T-helper 17 cell (primary cell): ENCODE data around the gene BUD23. TPM values are rescaled to one million over a fixed set of nuclear protein-coding genes. Genes with fewer than 3 reads are reported as not detected.
A peak's percentile ranks its signal among the peaks of the same experiment; 100 is the strongest.
"Not testable (repeated sequence)": the region's sequence is repeated elsewhere in the genome, so short reads cannot be mapped to it uniquely, and the experiment has no call there.

Source experiments
- ATAC-seq: fragments of 150-1000 bp; cut with Tn5 transposase; 2 replicates; pipeline ENCODE4 v1.10.0; 2021; ENCODE audit warnings: mild to moderate bottlenecking, moderate library complexity
- DNase-seq, 3 donors: peaks; one replicate each; pipeline versions ENCODE4 v3.0.0 to v3.0.0-alpha.2; 2020 to 2021
- H3K9me3 ChIP-seq: one replicate; pipeline ENCODE4 v1.7.0; 2013; ENCODE audit warnings: low read length, mild to moderate bottlenecking; ENCODE audit not compliant: control insufficient read depth, poor library complexity, severe bottlenecking
- H3K27ac Mint-ChIP-seq: one replicate; pipeline ENCODE4 v1.8.0; 2022; ENCODE audit warnings: mild to moderate bottlenecking, moderate library complexity, mixed read lengths
- H3K27me3 Mint-ChIP-seq: one replicate; pipeline ENCODE4 v1.8.0; 2022; ENCODE audit warnings: mixed read lengths
- H3K36me3 Mint-ChIP-seq: one replicate; pipeline ENCODE4 v1.8.0; 2022; ENCODE audit warnings: low read depth, mixed read lengths
- H3K4me1 Mint-ChIP-seq: one replicate; pipeline ENCODE4 v1.8.0; 2022; ENCODE audit warnings: mild to moderate bottlenecking, mixed read lengths
- H3K4me3 Mint-ChIP-seq: one replicate; pipeline ENCODE4 v1.8.0; 2022; ENCODE audit warnings: mild to moderate bottlenecking, moderate library complexity, mixed read lengths
- total RNA-seq, 4 donors: library from RNA in 2 of 4; stranded (reverse) in 2 of 4; gene quantifications; one replicate each; pipeline ENCODE4 v1.2.3 and lab custom pipeline; 2022 to 2026

The BUD23 gene
- total RNA-seq, 2 donors from 2014 or later: 96.0 to 98.0 TPM

GRCh38 chr7:73650524-73650923, 32.9 kb upstream of the BUD23 start:
- H3K4me1 Mint-ChIP-seq: peaks cover 17% of the 10 kb centered on the region
- no peak overlapping the region for H3K27ac Mint-ChIP-seq
- no peak overlapping the region for H3K4me3 Mint-ChIP-seq
- no peaks in the 10 kb centered on the region for H3K9me3 ChIP-seq
- peaks cover 70% of the 10 kb centered on the region for H3K27me3 Mint-ChIP-seq
- DNase-seq: no peak
- ATAC-seq: no peak
- H3K36me3 Mint-ChIP-seq: peaks cover 15% of the 10 kb centered on the region

GRCh38 chr7:73652541-73652949, 30.9 kb upstream of the BUD23 start:
- H3K4me1 Mint-ChIP-seq: peaks cover 17% of the 10 kb centered on the region
- ATAC-seq: no peak

GRCh38 chr7:73655309-73655708, 28.1 kb upstream of the BUD23 start:
- H3K36me3 Mint-ChIP-seq, DNase-seq, H3K4me3 Mint-ChIP-seq, ATAC-seq, H3K9me3 ChIP-seq, H3K27ac Mint-ChIP-seq, H3K4me1 Mint-ChIP-seq: not testable (repeated sequence)
- peaks cover 34% of the 10 kb centered on the region for H3K27me3 Mint-ChIP-seq

More at GRCh38 chr7:73652541-73652949, 30.9 kb upstream of the BUD23 start:
- peaks cover 56% of the 10 kb centered on the region for H3K27me3 Mint-ChIP-seq
- peaks cover 15% of the 10 kb centered on the region for H3K36me3 Mint-ChIP-seq
- H3K4me3 Mint-ChIP-seq: no peak overlapping the region
- H3K9me3 ChIP-seq: no peaks in the 10 kb centered on the region
- DNase-seq: no peak
- no peak overlapping the region for H3K27ac Mint-ChIP-seq

GRCh38 chr7:73659983-73660382, 23.4 kb upstream of the BUD23 start:
- H3K36me3 Mint-ChIP-seq: no peaks in the 10 kb centered on the region
- H3K4me3 Mint-ChIP-seq: no peak overlapping the region
- ATAC-seq: no peak
- H3K27ac Mint-ChIP-seq: no peak overlapping the region
- H3K4me1 Mint-ChIP-seq: peaks cover 2% of the 10 kb centered on the region
- peaks cover 43% of the 10 kb centered on the region for H3K27me3 Mint-ChIP-seq
- peaks cover 6% of the 10 kb centered on the region for H3K9me3 ChIP-seq
- no peak for DNase-seq

GRCh38 chr7:73660594-73660993, 22.8 kb upstream of the BUD23 start:
- peaks cover 42% of the 10 kb centered on the region for H3K27me3 Mint-ChIP-seq
- ATAC-seq, H3K36me3 Mint-ChIP-seq, H3K4me1 Mint-ChIP-seq, H3K27ac Mint-ChIP-seq, DNase-seq, H3K9me3 ChIP-seq, H3K4me3 Mint-ChIP-seq: not testable (repeated sequence)

DNA sequence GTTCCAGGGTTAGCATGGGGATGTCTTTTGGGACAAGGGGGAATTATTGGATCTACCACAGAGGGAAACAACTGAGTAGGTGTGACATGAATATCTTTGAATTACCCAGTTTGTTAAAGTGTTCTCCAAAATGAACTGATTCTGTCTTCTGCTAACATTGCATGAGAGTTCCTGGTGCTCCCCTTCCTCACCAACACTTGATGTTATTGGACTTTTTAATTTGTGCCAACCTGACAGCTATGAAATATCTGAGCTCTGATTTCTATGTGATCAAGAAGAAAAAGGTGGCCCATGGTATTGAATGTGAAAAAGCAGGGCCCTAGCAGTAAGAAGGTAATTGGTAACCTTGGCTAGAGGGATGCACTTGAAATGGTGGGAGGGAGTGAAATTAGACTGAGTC, 20.4 kb upstream of the BUD23 start:
- no peak overlapping the region for H3K27ac Mint-ChIP-seq
- H3K36me3 Mint-ChIP-seq: no peaks in the 10 kb centered on the region
- H3K4me1 Mint-ChIP-seq: peaks cover 10% of the 10 kb centered on the region
- H3K9me3 ChIP-seq: peaks cover 6% of the 10 kb centered on the region
- peaks cover 50% of the 10 kb centered on the region for H3K27me3 Mint-ChIP-seq
- ATAC-seq: no peak
- no peak for DNase-seq
- H3K4me3 Mint-ChIP-seq: no peak overlapping the region

- Mint-ChIP-seq H3K4me1 (peaks cover 16% of the 10 kb centered on the region), H3K4me3 (peak within 1 kb of the TSS; percentile 80), H3K36me3 (no peaks in the 10 kb centered on the region), H3K27me3 (peaks cover 54% of the 10 kb centered on the region), H3K27ac (peak within 1 kb of the TSS; percentile 69)
- H3K9me3 ChIP-seq: peaks cover 6% of the 10 kb centered on the region
- ATAC-seq (peak; percentile 96), DNase-seq (peak; percentile 92 to 99 (median 98))
Measured at GRCh38 chr7:73667344-73668102, 15.9 kb upstream of the BUD23 start, which contains the start of gene VPS37D. VPS37D (plus strand) TSS chr7:73667831; CDS start chr7:73667959, 128 bp downstream.

- no peak for ATAC-seq
- DNase-seq: no peak
- Mint-ChIP-seq H3K4me3 (peak overlapping the region; percentile 70), H3K4me1 (peaks cover 16% of the 10 kb centered on the region), H3K27ac (no peak overlapping the region), H3K36me3 (no peaks in the 10 kb centered on the region), H3K27me3 (peaks cover 46% of the 10 kb centered on the region)
- H3K9me3 ChIP-seq: peaks cover 2% of the 10 kb centered on the region
Measured at GRCh38 chr7:73668103-73668885, 15.1 kb upstream of the BUD23 start.

- H3K4me1 Mint-ChIP-seq: peaks cover 16% of the 10 kb centered on the region
- no peaks in the 10 kb centered on the region for H3K9me3 ChIP-seq
- no peak for DNase-seq
- H3K36me3 Mint-ChIP-seq: no peaks in the 10 kb centered on the region
- peaks cover 41% of the 10 kb centered on the region for H3K27me3 Mint-ChIP-seq
- no peak overlapping the region for H3K27ac Mint-ChIP-seq
- H3K4me3 Mint-ChIP-seq: peak overlapping the region; percentile 70
- ATAC-seq: no peak
Measured at GRCh38 chr7:73668886-73669230, 14.5 kb upstream of the BUD23 start.

DNA sequence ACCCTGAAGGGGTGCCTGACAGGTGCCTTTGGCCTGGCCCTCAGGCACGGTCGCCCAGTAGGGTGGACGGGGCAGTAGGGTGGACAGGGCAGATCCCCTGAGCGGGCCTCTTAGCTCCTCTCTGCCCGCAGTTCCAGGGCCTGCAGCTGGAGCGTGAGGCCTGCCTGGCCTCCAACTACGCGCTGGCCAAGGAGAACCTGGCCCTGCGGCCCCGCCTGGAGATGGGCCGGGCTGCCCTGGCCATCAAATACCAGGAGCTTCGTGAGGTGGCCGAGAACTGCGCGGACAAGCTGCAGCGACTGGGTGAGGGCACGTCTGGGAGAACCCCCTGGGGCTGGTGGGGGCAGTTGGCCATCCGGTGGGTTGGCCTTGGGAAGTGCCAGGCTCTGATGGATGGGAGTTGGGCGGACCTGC, 14.1 kb upstream of the BUD23 start:
- Mint-ChIP-seq H3K4me1 (peaks cover 16% of the 10 kb centered on the region), H3K36me3 (no peaks in the 10 kb centered on the region), H3K27me3 (peaks cover 37% of the 10 kb centered on the region), H3K4me3 (no peak overlapping the region), H3K27ac (no peak overlapping the region)
- DNase-seq (no peak), ATAC-seq (no peak)
- no peaks in the 10 kb centered on the region for H3K9me3 ChIP-seq

- ATAC-seq (no peak), DNase-seq (no peak)
- H3K27me3 Mint-ChIP-seq: peaks cover 31% of the 10 kb centered on the region
- no peaks in the 10 kb centered on the region for H3K9me3 ChIP-seq
- H3K4me3 Mint-ChIP-seq: no peak overlapping the region
- H3K27ac Mint-ChIP-seq: peak overlapping the region; percentile 27
- peaks cover 16% of the 10 kb centered on the region for H3K4me1 Mint-ChIP-seq
- no peaks in the 10 kb centered on the region for H3K36me3 Mint-ChIP-seq
Measured at GRCh38 chr7:73669858-73670385, 13.5 kb upstream of the BUD23 start.

DNA sequence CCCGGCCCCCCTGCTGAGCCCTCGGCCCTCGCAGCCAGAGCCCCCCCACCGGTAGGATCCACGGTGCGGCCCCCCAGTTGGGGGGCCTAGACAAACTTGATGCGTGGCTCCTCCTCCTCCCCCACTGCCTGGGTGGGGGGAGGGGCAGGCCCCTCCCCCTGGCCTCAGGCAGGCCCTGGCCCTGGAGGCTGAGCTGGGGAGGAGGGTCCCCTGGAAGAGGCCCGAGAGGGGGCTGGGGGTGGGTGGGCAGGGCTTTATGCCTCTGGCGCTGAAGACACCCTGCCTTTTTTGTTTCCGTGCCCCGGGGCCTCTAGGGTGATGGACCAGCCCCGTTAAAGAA, 12.1 kb upstream of the BUD23 start:
- Mint-ChIP-seq H3K36me3 (no peaks in the 10 kb centered on the region), H3K27ac (no peak overlapping the region), H3K4me1 (peaks cover 14% of the 10 kb centered on the region), H3K4me3 (no peak overlapping the region), H3K27me3 (peaks cover 20% of the 10 kb centered on the region)
- DNase-seq: no peak
- no peaks in the 10 kb centered on the region for H3K9me3 ChIP-seq
- no peak for ATAC-seq

GRCh38 chr7:73671857-73672445, 11.4 kb upstream of the BUD23 start:
- Mint-ChIP-seq H3K27me3 (peaks cover 20% of the 10 kb centered on the region), H3K36me3 (no peaks in the 10 kb centered on the region)
- ATAC-seq: no peak

More at GRCh38 chr7:73671857-73672445, 11.4 kb upstream of the BUD23 start:
- no peaks in the 10 kb centered on the region for H3K9me3 ChIP-seq
- DNase-seq: no peak
- Mint-ChIP-seq H3K4me1 (peaks cover 14% of the 10 kb centered on the region), H3K27ac (no peak overlapping the region), H3K4me3 (no peak overlapping the region)
